H1 (cell line): ENCODE measurements around the gene P2RY8.

ENCODE experiments used
- BRCA1 ChIP-seq: IDR thresholded peaks from 2 replicates; pipeline ENCODE4 v1.6.1; 2012; ENCODE audit warnings: low read depth, low read length, improper control_type of control experiment
- CHD1 ChIP-seq: IDR thresholded peaks from 2 replicates; pipeline ENCODE4 v1.6.1; 2012; ENCODE audit warnings: low read depth, low read length, improper control_type of control experiment
- CTCF ChIP-seq, 3 experiments: IDR thresholded peaks; 1 replicate in 2 of 3; 2 replicates in 1 of 3; pipeline versions ENCODE4 v1.5.1 to v1.6.1; 2011; ENCODE audit warnings: low read length in 3 of 3, mild to moderate bottlenecking in 3 of 3, inconsistent platforms in 2 of 3, low read depth in 1 of 3, moderate library complexity in 1 of 3; ENCODE audit not compliant: insufficient read depth in 1 of 3; ENCODE audit errors: control extremely low read depth in 1 of 3
- FOSL1 ChIP-seq: IDR thresholded peaks from 2 replicates; pipeline ENCODE4 v1.6.1; 2011; ENCODE audit warnings: mild to moderate bottlenecking, low read depth, low read length, moderate library complexity; ENCODE audit not compliant: insufficient read depth
- JUN ChIP-seq: IDR thresholded peaks from 2 replicates; pipeline ENCODE4 v1.6.1; 2011; ENCODE audit warnings: low read depth, mild to moderate bottlenecking, improper control_type of control experiment, low read length
- JUND ChIP-seq: IDR thresholded peaks from 2 replicates; pipeline ENCODE4 v1.6.1; 2011; ENCODE audit warnings: mild to moderate bottlenecking, improper control_type of control experiment, low read length
- POLR2A ChIP-seq, 2 experiments: IDR thresholded peaks; 1 replicate in 1 of 2; 2 replicates in 1 of 2; pipeline ENCODE4 v1.6.1; 2011; ENCODE audit warnings: low read depth in 2 of 2, low read length in 2 of 2, mild to moderate bottlenecking in 2 of 2; ENCODE audit errors: control extremely low read depth in 1 of 2
- POLR2AphosphoS5 ChIP-seq: IDR thresholded peaks from 2 replicates; pipeline ENCODE4 v1.6.1; 2011; ENCODE audit warnings: low read depth, low read length
- POU5F1 ChIP-seq: IDR thresholded peaks from 2 replicates; pipeline ENCODE4 v1.6.1; 2011; ENCODE audit warnings: low read depth, mild to moderate bottlenecking, low read length, moderate library complexity
- RAD21 ChIP-seq, 2 experiments: IDR thresholded peaks in 1 of 2; conservative IDR thresholded peaks in 1 of 2; 2 replicates each; pipeline ENCODE4 v1.6.1; 2011; ENCODE audit warnings: low read depth in 2 of 2, low read length in 2 of 2, improper control_type of control experiment in 1 of 2, inconsistent platforms in 1 of 2, mild to moderate bottlenecking in 1 of 2, moderate library complexity in 1 of 2
- TAF1 ChIP-seq: IDR thresholded peaks from 2 replicates; pipeline ENCODE4 v1.6.1; 2011; ENCODE audit warnings: mild to moderate bottlenecking, low read depth, low read length
- TBP ChIP-seq: IDR thresholded peaks from 2 replicates; pipeline ENCODE4 v1.6.1; 2011; ENCODE audit warnings: low read depth, low read length, improper control_type of control experiment
- YY1 ChIP-seq: IDR thresholded peaks from 2 replicates; pipeline ENCODE4 v1.6.1; 2011; ENCODE audit warnings: low read depth, mild to moderate bottlenecking, low read length

DNA sequence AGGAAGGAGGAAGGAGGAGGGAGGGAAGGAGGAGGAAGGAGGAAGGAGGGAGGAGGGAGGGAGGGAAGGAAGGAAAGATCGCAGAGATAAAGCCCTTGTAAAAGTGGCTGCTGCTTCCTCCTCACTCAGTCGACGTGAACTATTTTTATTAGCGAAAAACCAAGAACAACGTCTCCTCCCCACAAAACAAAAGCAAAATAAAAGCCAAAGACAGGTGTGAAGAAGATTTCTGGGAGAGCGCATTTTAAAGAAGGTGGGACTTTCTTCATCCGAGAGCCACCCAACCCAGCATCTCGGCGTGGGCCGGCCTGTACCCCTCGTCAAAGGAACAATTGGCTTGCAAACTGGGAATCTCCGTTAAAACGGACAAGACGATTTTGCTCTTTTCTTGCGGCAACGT, 43.6 kb downstream of the P2RY8 start:
- TF ChIP-seq TAF1: no peak
- no peak for TF ChIP-seq CTCF (IDR thresholded peaks at IDR 0.05; ENCODE audit: control extremely low read depth in 1 of 3, insufficient read depth in 1 of 3, low read depth in 1 of 3, low read length in 3 of 3)
- TF ChIP-seq RAD21 (IDR thresholded peaks at IDR 0.05 in 1 of 2, conservative IDR thresholded peaks at IDR 0.05 in 1 of 2; ENCODE audit: low read depth in 2 of 2, low read length in 2 of 2): no peak
- no peak for TF ChIP-seq POLR2A (IDR thresholded peaks at IDR 0.05; ENCODE audit: control extremely low read depth in 1 of 2, low read depth in 2 of 2, low read length in 2 of 2)
- TF ChIP-seq POLR2AphosphoS5: no peak
- no peak for TF ChIP-seq POU5F1
- no peak for TF ChIP-seq BRCA1
- no peak for TF ChIP-seq JUN
- no peak for TF ChIP-seq FOSL1
- TF ChIP-seq YY1: no peak
- no peak for TF ChIP-seq JUND
- no peak for TF ChIP-seq TBP
- no peak for TF ChIP-seq CHD1
